SIG-M5 treated with dmso at 0.1 percent for 504 hours (cell line): ENCODE data around the gene PTCH1.

Source experiments
- DNase-seq: peaks from one replicate; lab custom pipeline; 2025; ENCODE audit not compliant: unreplicated experiment; lab: John Stamatoyannopoulos, UW

The PTCH1 gene

DNA sequence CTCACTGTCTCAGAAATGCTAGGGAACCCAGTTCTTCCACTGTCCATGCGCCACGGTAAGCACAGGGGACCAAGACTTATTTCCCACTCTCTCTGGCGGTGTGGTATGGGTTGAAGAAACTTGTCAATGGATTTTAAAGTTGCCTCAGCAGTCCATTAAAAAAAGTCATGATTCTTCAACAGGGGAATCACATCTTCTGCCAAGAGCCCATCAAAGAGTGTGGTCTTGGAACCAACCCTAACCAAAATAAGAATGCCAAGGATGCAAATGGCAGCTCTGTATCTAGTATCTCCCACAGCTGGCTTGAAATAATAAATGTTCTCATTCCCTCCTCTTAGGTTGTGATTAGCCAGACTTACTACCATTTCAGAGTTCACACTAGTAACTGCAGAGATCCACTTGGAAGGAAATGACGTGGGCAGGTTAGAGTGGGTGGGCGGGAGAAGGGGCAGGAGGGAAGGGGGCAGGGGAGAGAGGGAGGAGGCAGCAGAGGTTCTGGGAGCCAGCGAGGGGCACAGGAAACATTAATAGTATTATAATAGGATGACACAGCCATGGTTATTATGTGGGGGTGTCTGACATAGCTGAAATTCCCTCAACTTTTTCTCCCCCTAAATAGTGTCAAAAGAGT lies 17.6 kb downstream of the PTCH1 start:
- DNase-seq = no peak

DNA sequence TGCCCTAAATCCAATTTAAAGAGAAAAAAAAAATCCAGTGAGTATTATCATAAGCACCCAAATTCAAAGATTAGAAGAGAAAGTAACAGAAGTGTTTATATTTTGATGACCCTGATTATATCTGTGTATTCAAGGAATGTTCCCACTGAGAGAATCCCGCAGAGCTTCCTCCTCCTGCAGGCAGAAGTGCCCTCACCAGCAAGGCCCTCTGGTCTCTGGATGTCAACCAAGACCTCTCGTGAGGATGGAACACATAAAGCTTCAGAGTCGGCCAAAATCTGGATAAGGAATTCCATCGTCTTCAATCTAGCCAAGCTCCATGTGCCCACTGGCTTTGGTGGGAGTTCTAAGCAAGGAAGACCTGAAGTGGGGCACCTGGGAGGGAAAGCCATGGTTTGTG lies 18.1 kb downstream of the PTCH1 start:
- DNase-seq = no peak

DNA sequence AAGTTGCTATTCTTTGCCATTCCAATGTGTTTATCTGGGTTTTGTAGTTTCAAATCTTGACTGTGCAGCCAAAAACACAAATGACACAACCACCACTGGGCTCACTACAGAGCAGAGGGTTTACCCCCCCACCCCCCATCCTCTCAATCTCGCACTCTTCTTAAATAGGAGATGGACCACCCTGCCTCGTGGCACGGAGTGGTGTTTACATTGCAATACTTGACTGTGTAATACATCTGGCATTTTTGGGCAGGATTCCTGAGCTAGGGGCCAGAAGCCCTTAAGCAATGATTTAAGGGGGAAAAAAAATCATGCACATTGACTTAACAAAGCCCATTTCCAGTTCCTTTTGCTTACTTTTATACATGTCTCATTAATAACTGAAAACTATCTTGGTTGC lies 19.0 kb downstream of the PTCH1 start:
- DNase-seq = no peak

DNA sequence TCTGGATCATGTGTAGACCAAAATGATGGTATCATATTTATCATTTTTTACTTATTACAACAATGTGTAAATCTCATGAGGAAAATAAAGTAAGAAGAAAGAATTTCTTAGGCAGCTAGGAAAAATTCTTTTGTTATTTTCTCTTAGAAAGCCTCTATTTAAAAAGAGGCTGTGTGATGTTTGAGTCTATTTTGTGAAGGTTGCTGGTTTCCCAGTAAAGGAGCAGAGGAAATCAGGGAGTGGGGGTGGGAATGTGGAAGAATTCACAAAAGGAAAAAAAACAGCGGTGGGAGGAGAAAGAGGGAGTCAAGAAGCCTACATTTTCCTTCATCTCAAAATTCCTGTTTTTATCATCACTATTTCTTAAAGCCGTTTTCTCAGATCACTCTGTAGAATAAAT lies 20.1 kb downstream of the PTCH1 start:
- no peak for DNase-seq

DNA sequence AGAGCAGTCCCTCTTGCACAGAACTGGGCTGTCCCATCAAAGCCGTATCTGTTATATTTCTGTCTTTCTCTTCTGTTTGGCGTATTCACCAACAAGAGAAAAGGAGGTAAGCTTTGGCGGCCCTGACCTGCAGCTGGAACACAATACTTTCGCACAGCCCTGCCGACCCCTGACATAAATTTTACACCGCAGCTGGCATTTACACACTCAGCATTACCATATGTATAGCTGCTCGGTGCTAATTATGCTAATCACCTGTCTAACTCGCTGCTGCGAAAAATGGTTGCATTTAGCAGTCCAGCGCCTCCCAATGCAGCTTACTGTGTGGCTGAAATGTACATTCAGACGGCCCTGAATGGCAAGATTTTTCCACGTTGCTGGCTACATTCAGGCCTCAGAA lies 20.8 kb downstream of the PTCH1 start:
- DNase-seq = no peak

DNA sequence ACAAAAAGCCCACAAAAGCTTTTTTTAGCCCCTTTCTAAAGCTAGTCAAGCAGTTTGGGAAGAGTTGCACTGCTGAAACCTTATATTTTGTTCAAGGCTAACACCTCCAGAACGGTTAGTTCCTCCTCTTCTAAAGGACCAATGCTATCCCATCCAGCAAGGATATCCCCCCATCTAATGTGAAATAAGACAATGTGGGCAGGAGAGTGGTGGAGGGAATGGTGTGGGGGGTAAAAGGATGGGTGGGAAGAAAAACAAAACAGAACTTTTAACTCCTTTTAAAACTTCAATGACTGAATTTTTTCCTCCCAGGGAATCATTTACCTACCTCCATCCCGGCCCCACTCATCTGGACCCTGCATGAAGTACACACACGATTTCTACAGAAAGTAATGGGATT lies 21.2 kb downstream of the PTCH1 start:
- no peak for DNase-seq

DNA sequence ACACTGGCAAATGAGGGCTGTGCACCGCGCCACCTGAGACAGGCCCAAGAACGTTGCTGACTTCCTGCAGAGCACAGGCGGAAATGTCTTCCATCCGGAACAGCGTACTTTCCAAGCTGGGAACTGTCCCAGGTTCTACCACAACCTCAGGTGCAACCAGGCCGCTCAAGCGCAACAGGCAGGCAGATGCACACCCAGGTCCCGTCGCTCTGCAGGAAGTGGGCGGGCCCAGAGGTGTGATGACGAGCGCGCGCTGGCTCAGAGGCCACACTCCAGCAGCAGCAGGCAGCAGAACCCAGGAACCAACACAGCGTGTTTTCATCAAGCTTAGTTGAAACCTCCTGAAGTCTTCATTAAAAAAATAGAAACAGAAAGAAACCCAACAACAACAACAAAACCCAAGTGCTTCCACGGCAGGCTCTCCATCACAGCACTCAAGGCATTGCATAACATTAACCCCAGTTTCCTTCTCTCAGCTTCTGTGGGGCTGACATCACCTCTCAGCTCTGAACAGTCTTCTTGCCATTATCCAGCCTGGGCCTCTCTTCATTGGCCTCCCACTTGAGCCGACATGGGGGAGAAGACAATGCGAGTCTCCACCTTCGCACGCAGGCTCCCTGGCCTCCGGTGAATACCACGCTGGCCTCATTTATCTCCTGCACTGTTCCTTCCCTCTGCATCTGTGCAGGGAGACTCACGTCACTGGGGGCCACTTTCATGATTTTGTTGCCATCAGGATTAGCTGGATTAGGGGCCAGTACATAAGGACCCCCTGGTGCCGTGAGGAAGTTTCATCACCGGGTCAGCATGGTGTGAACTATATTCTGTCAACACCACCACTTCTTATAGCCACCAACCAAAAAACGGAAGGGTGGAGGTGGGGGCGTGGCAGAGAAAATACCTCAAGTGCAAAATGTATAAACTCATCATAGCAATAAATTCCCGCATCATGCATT lies 22.1 kb downstream of the PTCH1 start:
- DNase-seq = peak; percentile 59

DNA sequence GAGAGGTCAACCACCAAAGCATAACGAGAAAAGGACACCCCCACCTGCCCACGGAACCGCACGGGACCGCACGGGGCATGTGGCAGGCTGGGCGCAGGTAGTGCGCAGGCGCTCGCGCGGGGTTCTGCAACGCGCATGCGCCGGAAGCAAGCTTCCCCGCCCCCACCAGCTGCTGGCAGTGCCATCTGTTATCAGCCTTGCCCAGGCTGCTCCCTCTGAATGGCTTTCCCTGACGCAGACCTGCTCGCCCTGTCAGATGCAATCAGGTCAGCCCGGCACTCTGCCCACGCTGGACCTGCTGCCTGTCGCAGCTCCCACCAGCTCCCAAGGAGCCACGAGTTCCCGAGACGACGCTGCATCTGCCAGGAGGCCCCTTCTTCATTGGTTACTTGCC lies 22.8 kb downstream of the PTCH1 start:
- DNase-seq = no peak

DNA sequence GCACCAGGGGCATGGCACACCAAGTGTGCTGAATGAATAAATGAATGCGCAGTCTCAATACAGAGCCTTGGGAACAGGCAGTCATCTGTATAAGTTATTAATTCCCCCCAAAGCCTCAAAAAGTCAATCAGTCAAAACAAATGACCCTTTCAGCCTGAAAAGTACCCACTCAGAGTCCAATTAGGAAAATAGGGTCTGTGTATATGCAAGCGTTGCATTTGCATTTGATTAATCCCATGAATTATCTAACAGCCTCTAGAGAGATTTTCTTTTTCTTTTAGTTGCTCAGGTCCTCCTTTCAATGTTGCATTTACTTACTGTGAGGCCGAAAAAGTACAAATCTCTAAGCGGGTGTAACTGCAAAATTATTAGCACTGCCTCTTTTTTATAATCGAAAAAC lies 23.4 kb downstream of the PTCH1 start:
- DNase-seq = no peak

DNA sequence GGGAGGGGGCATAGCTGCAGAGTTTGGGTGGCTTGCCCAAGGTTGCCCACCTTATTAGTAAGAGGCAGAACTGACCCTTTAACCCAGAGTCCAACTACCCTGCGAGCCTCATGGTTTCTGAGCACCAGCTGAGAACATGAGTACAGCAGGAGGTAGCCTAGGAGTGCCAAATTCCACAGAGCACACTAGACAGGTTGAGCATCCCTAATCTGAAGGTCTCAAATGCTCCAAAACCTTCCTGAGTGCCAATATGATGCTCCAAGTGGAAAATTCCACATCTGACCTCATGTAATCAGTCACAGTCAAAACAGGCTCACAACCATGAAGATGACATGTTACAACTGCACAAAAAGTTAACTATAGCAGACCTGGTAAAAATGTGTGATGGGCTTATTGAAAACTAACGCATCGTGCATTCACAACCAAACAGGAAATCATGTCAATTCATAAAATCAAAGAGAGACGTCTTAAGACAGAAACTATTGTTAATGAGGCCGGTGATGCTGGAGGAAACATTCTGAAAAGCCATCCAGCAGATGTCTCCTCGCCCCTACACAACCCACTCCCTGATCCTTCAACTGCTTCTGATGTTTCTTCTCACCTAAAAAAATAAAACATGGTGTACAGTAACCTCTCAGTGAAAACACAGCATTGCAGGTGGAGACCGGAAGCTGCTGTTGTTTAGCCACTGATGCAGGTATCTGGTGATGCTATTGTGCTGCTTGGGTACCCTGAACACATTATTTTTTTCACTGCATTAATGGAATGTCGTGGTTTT lies 25.0 kb downstream of the PTCH1 start:
- DNase-seq = no peak

DNA sequence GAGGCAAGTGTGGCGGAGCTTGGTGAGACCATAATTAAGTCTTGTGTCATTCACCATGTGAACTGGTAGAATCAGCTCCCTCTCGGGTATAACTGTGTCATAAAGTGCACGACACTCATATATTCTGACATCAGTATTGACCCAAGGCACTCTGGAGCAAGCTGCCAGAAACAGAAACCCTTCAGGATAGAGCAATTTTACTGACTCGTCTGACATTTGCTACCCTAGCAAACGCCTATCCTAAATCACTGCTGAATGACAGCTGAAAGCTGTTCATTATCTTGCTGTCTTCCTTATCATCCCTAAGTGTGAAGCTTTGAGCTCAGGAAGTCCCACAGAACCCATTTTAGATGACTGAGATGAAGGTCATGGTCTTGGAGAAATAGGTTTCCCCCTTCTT lies 27.8 kb downstream of the PTCH1 start:
- no peak for DNase-seq

DNA sequence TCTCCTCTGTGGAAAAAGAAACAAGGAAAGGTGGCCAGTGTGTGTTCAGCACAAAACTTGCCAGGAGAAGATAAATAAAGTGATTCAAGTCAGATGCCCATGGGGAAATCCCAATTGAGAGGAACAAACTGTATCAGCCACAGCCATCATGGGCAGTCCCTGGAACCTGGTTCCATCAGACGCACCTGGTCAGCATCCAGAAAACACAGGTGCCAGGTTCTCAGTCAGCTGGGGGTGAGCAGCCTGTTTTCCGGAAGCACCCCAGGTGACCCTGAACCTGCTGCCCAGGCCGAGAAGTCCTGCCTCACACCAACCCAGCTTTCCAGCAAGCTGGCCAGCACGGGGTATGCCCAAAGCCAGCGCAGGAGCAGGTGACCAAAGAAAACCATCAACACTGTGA lies 30.5 kb downstream of the PTCH1 start:
- DNase-seq = no peak

DNA sequence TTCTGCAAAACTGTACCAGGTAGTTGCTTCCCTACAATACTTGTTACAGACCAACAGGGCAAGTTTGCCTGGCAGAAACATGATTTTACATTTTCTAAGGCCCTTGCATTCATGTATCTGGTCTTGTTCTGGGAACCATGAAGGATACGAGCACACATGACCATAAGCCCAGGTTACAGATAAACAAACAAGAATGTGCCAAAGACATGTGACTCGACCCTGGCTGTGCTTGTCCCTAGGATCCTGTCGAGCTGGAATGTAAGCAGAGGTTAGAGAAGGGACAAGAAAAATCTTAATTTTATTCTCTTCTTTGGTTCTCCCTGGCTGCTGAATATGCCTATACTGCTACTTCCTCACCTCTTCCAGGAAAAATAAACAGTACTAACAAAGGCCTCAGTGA lies 32.5 kb downstream of the PTCH1 start:
- DNase-seq = no peak

DNA sequence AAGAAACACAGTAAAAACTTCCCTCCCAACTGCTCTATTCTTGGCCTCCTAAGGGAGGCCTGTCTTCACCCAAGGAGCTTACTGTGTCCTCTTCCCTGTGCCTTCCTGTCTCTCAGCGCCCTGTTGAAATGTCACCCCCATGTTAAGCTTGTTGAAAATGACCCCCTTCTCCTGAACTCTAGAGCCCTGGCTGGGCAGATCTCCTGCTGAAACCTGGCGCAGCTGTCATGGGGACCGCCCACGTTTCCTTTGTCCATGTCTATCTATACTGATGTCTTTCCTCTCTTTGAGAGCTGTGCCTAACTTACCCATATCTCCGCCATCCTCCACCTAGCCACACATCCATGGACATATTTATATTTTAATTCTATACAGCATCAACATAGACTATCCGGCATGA lies 33.3 kb downstream of the PTCH1 start:
- DNase-seq = no peak

DNA sequence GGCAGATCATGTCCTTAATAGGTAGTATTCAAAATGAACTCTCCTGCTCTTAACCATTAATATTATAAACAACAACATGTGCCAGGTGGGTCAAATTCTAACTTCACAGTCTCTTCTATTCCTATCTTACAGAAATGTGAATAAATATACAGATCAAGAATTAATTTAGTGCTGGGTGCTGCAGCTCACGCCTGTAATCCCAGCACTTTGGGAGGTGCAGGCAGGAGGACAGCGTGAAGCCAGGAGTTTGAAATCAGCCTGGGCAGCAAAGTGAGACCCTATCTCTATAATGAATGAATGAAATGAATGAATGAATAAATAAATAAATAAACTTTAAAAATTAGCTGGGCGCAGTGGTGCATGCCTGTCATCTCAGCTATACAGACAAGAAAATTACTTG lies 34.1 kb downstream of the PTCH1 start:
- DNase-seq = no peak

DNA sequence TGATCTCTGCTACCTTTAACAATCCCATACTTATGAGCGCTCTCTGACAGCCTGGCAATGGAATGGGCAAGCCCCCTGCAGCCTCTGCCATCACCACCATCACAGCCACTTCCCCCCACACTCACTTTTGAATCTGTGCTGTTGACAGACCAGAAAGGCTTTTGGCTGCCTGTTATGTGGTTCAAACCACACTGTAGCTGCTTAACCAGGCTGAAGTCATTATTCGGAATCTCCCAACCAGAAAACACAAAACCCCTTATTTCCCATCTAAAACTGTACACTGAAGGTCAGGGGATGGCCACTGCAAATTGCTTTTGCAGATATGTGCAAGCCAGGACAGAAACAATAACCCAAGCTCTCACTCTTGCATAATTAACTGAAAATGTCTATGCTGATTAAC lies 35.8 kb downstream of the PTCH1 start:
- no peak for DNase-seq

DNA sequence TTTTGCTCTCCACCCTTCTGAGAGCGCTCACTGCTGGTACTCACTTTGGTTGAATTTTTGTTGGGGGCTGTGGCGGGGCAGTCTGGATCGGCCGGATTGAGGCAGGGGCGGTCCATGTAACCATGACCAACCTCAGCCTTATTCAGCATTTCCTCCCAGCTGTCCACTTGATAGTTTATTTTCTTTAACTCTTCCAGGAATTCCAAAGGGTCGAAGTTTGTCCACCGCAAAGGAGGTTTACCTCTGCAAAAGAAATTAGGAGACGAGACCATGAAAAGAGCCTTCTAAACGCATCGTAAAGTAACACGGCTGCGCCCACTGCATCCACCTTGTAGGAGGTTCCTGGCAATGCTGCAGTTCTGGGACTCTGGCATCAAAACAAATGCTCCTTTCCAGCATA lies 36.4 kb downstream of the PTCH1 start:
- DNase-seq = no peak

DNA sequence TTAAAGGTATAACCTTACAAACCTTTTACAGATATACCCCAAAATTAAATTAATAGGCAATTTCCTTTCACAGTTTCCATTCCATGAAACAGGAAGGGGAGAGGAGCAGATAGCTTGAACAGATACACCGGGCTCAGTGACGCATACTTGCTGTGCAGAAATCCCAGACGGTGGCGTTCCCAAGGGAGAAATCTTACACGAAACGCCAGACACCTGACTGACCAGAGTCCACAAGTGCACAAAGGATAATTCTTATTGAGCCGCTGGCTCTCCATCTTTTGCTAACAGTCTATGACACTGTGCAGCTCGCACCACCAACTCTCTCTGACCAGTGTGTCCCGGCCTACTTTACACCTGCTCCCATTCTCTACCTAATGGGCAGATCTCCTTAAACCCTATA lies 37.4 kb downstream of the PTCH1 start:
- no peak for DNase-seq

DNA sequence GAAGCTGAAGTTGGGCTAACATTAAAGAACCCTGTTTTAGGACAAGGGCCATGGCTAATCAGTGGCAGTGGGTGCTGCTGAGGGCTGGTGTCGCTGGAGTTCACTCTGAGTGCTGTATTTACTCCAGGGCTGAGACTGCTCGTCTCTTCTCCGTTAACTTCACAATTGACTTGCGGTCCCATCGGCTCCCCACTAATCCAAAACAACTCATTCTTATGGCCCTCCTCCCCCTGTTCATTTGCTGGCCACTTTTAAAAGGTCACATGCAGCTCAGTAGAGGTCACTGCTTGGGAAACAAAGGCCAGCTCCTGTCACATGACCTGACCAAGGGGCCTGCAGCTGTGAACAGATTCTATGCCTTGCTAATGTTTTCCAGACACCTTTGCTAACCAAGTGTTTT lies 38.4 kb downstream of the PTCH1 start:
- no peak for DNase-seq

DNA sequence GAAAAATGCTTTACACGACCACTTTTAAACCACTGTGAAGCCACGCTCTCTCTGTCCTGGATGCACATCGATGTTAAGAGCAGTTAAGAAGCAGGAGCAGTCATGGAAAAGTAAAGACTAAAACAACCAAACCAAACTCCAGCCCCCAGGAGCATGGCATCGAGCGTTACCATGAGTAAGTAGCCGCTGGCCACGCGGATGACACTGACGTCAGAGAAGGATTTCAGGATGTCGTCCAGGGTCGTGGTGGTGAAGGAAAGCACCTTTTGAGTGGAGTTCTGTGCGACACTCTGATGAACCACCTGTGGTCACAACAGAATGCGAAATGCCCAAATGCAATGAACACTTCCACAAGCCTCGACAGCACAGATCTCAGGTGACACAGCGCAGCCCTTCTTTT lies 38.9 kb downstream of the PTCH1 start:
- DNase-seq = no peak

DNA sequence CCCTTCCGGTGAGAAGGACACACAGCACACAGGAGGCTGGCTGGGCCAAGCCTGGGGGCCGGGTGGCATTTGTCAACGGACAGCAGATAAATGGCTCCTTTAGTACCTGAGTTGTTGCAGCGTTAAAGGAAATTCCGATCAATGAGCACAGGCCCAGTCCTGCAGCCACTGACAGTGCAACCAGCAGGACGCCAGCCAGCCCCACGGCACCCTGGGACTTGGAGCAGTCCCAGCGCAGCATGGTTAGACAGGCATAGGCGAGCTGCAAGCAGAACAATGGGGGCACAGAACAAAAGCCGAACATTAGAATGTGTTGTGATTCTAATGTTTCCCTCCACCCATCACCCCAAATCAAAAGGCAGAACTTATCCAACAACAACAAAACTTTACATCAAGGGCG lies 39.3 kb downstream of the PTCH1 start:
- no peak for DNase-seq

DNA sequence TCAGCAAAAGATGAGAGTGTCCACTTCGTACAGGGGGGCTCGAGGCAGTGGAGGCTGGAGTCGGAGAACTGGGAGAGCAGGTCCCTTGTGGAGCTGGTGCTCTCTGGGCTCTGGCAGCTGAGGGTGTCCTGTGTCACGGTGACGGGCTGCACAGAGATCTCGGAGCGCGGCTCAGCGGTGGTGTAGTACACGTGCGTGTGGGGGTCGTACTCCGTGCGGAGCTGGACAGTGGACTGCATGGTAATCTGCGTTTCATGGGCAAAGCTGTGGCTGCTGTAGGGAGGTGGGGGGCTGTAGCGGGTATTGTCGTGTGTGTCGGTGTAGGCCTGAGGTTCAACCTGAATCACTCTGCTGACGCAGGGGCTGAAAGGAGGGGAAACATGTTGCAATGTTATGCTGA lies 48.0 kb downstream of the PTCH1 start:
- DNase-seq = no peak
